GM19324 (cell line): Measurements from ENCODE around the gene HOXB5.

Source experiments
- ATAC-seq: cut with Tn5 transposase; IDR thresholded peaks from one replicate; pipeline ENCODE4 v1.9.1; 2021; ENCODE audit warnings: mild to moderate bottlenecking, moderate library complexity; ENCODE audit not compliant: unreplicated experiment, low FRiP score

Gene HOXB5

GRCh38 chr17:48593126-48593829 is at the start of gene HOXB5:
HOXB5 (minus strand) TSS chr17:48593779; CDS start chr17:48593682, 97 bp downstream.
- no peak for ATAC-seq

GRCh38 chr17:48642843-48643696 is 49.5 kb upstream of the HOXB5 start:
- no peak for ATAC-seq

- ATAC-seq = no peak
Measured at GRCh38 chr17:48642059-48642842, 48.7 kb upstream of the HOXB5 start.

GRCh38 chr17:48641541-48642058 is 48.0 kb upstream of the HOXB5 start:
- ATAC-seq = no peak

GRCh38 chr17:48640858-48641180 is 47.2 kb upstream of the HOXB5 start:
- ATAC-seq = no peak

GRCh38 chr17:48639982-48640857 is 46.6 kb upstream of the HOXB5 start:
- ATAC-seq = no peak

GRCh38 chr17:48639136-48639535 is 45.6 kb upstream of the HOXB5 start:
- ATAC-seq = no peak

GRCh38 chr17:48637323-48638260 is 44.0 kb upstream of the HOXB5 start:
- ATAC-seq = no peak

- ATAC-seq = no peak
Measured at GRCh38 chr17:48636177-48637018, 42.8 kb upstream of the HOXB5 start.

- ATAC-seq = no peak
Measured at GRCh38 chr17:48634493-48635208, 41.1 kb upstream of the HOXB5 start.

- no peak for ATAC-seq
Measured at GRCh38 chr17:48633266-48633677, 39.7 kb upstream of the HOXB5 start.

- no peak for ATAC-seq
Measured at GRCh38 chr17:48632579-48633265, 39.1 kb upstream of the HOXB5 start.

GRCh38 chr17:48631693-48632578 is 38.4 kb upstream of the HOXB5 start:
- ATAC-seq = no peak

GRCh38 chr17:48630925-48631692 is 37.5 kb upstream of the HOXB5 start:
- ATAC-seq = no peak
